LNCaP clone FGC (cell line): Measurements from ENCODE around the gene KDSR.

Experiments
- DNase-seq: peaks from one replicate; pipeline ENCODE4 v3.0.0-alpha.2; 2011; ENCODE audit warnings: low read depth
- H3K4me3 ChIP-seq: 2 replicates; pipeline ENCODE4 v1.5.1; 2011; ENCODE audit warnings: mild to moderate bottlenecking, low read depth, low read length, control low read depth
- TF ChIP-seq, protein P1 (sequence below): IDR thresholded peaks from 2 replicates; pipeline ENCODE4 v1.5.1; 2012; ENCODE audit warnings: mild to moderate bottlenecking; ENCODE audit not compliant: control insufficient read depth, insufficient read depth; ENCODE audit errors: extremely low read depth

Gene KDSR

DNA sequence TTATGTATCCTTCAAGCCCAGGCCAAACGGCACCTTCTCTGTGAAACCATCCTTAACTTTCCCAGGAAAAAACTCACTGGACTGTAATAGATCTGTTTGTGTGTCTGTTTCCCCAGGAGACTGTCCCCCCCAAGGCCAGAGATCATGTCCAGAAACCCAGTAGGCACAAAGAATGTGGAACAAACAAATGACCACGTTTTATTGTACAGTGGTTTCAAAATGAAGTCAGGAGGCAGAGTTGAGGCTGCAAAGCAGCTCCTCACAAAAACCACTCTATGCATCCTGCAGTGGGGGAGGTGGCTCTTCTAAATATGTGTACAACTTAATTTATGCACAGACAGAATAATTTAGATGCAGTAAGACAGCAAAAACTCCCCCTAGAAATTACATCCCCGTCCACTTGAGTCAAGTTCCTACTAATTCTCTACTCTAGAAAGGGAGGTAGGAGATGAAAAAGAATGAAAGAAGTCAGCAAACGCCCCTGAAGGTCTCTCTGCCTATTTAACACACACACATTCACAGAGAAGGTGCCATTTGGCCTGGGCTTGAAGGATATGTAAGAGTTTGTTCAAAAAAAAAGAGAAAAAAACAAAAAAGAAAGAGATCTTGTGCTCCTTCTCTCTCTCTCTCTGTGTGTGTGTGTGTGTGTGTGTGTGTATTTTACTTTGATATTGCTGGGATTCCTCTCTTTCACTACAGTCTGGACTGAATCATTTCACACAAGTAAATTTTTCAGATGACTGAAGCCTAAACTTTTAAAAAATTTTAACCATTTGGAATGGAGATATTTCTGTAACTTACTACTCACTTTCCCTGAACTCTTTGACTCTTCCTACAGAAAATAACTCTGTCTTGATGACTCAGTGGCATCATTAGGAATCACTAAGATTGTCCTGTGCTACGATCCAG lies 66.9 kb downstream of the KDSR start:
- no peak overlapping the region for H3K4me3 ChIP-seq
- no peak for DNase-seq
- TF ChIP-seq, protein P1, sequence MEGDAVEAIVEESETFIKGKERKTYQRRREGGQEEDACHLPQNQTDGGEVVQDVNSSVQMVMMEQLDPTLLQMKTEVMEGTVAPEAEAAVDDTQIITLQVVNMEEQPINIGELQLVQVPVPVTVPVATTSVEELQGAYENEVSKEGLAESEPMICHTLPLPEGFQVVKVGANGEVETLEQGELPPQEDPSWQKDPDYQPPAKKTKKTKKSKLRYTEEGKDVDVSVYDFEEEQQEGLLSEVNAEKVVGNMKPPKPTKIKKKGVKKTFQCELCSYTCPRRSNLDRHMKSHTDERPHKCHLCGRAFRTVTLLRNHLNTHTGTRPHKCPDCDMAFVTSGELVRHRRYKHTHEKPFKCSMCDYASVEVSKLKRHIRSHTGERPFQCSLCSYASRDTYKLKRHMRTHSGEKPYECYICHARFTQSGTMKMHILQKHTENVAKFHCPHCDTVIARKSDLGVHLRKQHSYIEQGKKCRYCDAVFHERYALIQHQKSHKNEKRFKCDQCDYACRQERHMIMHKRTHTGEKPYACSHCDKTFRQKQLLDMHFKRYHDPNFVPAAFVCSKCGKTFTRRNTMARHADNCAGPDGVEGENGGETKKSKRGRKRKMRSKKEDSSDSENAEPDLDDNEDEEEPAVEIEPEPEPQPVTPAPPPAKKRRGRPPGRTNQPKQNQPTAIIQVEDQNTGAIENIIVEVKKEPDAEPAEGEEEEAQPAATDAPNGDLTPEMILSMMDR, result no peak

DNA sequence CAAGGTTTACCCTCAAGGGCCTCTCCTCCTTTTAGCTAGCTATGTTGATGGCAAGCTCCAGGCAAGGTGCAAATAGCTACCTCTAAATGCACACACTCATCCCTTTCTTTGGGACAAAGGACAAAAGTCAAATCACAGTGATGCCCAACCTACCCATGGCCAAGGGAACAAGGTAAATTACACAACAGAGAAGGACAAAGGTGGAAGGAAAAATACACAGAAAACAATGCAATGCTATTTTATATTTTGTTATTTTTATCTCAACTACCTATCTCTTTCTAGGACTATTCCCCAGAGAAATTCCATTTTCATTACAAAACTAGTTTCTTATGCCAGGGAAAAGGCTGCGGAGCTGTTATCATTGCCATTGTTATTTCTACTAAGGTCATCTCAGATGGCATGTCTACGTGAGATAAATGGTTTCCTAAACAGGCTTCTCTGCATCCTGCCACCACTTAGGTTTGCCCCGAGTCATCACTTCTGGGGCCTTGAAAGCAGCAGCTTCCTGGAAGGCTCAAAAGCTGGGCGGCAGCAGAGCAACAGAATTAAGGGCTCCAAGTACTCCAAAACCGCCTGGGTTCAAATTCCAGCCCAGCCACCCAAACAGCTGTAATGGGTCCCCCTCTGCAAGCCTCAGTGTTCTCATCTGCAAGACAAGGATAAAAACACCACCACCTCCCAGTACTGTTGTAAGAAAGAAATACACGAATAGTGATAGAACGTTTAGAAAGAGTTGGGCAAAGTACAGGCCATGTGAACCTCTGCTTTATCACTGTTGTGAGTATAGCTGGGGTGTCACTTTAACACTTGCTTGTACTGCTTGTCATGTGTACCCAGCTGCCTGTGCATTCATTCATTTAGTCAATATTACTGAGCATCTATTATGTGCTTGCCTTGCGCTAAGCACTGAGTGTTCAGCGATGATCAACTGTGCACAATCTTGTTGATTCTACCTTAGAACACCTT lies 68.3 kb downstream of the KDSR start:
- TF ChIP-seq, protein P1, result no peak
- DNase-seq, result no peak
- H3K4me3 ChIP-seq, result no peak overlapping the region

DNA sequence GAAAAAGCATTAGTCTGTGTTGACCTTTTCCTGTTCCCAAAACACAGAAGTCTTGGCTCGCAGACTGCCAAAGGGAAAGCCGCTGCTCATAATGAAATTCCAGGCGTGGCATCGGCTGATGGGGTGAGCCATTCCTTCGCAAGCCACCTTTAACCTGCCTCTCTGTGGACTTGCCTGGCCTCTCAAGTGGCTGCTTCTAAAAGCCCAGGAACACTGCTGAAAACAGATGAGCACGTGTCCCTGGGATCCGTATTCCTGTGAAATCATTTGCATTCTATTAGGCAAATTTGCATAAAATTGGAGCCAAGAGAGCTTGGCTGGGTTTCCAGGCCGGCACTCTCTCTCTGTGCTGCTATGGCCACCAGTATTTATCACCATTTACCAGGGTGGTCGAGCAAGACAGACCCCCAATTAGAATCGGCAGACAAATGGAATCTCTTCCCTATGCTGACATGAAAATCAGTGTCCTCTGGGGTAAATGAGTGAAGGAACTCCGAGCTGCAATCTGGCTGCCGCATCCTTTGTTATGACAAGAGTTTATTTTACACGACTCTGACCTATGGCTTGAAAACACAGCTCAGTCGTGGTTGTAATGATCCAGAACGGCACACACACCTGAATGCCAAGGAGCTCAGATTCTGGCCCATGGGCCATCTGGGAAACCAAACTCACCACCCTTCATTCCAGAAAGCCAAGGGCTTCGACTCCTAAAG lies 69.2 kb downstream of the KDSR start:
- DNase-seq, result no peak
- no peak overlapping the region for H3K4me3 ChIP-seq
- TF ChIP-seq, protein P1, result no peak

DNA sequence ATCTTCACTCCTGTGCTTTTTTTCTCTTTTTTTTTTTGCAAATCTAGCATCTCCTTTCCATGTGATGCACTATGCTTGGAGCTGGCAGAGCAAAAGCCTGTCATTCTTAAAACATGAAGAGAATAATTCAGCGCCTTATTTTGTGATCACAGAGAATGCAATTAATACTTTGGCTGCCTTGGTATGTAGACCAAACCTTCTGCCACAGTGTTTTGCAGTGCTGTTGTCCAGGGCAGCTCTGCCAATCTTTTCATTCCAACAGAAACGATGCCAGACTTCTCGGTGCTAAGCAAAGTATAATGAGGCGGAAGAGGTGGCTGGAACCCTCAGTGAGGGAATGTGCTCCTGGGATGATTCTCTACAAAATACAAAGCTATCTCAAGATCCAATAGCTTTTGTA lies 73.1 kb downstream of the KDSR start:
- no peak for DNase-seq
- TF ChIP-seq, protein P1, result no peak
- no peak overlapping the region for H3K4me3 ChIP-seq

DNA sequence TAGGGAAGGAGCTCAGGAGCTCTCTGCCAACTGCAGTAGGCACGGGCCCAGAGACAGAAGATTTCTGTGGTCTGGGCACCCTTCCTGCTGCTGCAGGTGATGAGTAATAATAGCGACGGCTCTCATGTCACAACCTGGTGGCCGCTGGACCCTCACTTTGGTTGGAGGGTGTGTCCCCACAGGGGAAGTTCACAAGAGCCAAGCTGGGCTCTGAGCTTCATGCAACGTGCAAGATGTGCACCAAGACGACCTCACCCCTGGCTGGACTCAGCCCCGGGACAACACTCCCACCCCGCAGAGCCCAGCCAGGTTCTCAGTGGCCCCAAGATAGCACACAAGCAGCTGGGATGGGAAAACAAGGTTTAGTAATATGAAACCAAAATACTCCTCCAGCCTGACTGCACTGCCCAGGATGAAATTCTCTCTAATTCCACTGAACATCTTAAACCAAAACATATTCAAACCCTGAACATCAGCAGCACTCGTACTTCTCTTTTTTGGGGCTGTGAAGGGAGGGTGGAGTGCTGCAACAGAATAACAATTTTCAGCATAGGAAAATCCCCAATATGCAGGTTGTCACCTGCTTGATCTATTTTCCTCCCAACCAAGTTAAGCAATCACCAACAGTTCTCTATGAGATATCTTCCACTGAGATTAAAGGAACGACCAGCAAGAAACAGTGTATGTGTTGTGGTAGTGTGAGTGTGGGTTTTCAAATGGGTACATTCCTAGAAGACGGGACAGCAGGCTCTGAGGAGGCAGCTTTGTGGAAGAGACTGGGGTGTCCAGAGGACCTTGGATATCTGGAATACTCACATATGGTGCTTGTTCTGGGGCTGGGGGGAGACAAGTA lies 73.9 kb downstream of the KDSR start:
- no peak overlapping the region for H3K4me3 ChIP-seq
- TF ChIP-seq, protein P1, result no peak
- DNase-seq, result no peak

DNA sequence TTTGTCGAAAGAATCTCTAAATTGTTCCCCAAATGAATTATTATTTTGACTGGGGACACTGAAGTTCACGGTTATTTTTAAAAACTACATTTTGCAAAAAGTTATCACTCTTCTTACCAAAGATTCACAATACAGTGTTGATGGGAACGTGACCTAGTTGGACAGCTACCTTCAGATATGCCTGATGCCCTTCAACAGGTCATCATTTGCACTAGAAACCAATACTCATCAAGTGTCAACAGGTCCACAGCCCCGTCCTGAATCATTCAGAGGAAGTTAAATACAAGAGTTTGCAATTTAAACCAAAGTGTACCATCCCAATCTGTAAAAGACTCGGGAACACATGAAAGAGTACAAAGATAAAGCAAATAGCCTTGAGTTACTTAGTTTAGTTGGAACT lies 75.7 kb downstream of the KDSR start:
- no peak overlapping the region for H3K4me3 ChIP-seq
- TF ChIP-seq, protein P1, result no peak
- no peak for DNase-seq
